Stimulated activated CD4-positive, alpha-beta T cell treated with anti-CD3 and anti-CD28 coated beads, TNF-alpha, amount 100 ng/mL, for 24 hours (primary cell): ENCODE measurements around the gene STAT2.
"Not testable (repeated sequence)": the region's sequence is repeated elsewhere in the genome, so short reads cannot be mapped to it uniquely, and the experiment has no call there.

ENCODE experiments used
- DNase-seq, 3 experiments: peaks; one replicate each; pipeline ENCODE4 v3.0.0-alpha.2; 2020; ENCODE audit warnings: low read depth in 3 of 3

Gene STAT2

GRCh38 chr12:56362130-56363059 is 2.5 kb upstream of the STAT2 start, which contains the start of gene APOF:
APOF (minus strand) TSS chr12:56362857; CDS start chr12:56362745, 112 bp downstream.
- no peak for DNase-seq

- DNase-seq = no peak
Measured at GRCh38 chr12:56361487-56362129, 1.7 kb upstream of the STAT2 start.

GRCh38 chr12:56358836-56359532 is 923 bp downstream of the STAT2 start:
- DNase-seq = no peak

- DNase-seq = no peak
Measured at GRCh38 chr12:56351325-56351724, 8.6 kb downstream of the STAT2 start.

- DNase-seq = no peak
Measured at GRCh38 chr12:56350662-56351061, 9.2 kb downstream of the STAT2 start.

GRCh38 chr12:56348776-56349175 is 11.1 kb downstream of the STAT2 start:
- no peak for DNase-seq

GRCh38 chr12:56347255-56347654 is 12.7 kb downstream of the STAT2 start:
- not testable (repeated sequence) for DNase-seq

- peak in 1 of 3 experiments; percentile 7 for DNase-seq
Measured at GRCh38 chr12:56346675-56347074, 13.2 kb downstream of the STAT2 start.

- DNase-seq = not testable (repeated sequence)
Measured at GRCh38 chr12:56342290-56342689, 17.6 kb downstream of the STAT2 start.

- no peak for DNase-seq
Measured at GRCh38 chr12:56341616-56342015, 18.3 kb downstream of the STAT2 start.

- DNase-seq = no peak
Measured at GRCh38 chr12:56339158-56339422, 20.8 kb downstream of the STAT2 start.

GRCh38 chr12:56338308-56339157 is 21.4 kb downstream of the STAT2 start, which contains the start of gene IL23A:
IL23A (plus strand) TSS chr12:56338884; CDS start chr12:56339045, 161 bp downstream.
- DNase-seq = peak; percentile 74 to 85 (median 79)

GRCh38 chr12:56337753-56338251 is 22.1 kb downstream of the STAT2 start:
- no peak for DNase-seq

GRCh38 chr12:56336361-56337167 is 23.3 kb downstream of the STAT2 start:
- no peak for DNase-seq

- not testable (repeated sequence) for DNase-seq
Measured at GRCh38 chr12:56335527-56335926, 24.4 kb downstream of the STAT2 start.

GRCh38 chr12:56334490-56334793 is 25.5 kb downstream of the STAT2 start:
- no peak for DNase-seq

- peak; percentile 85 to 94 (median 88) for DNase-seq
Measured at GRCh38 chr12:56333679-56334489, 26.0 kb downstream of the STAT2 start, which contains the start of gene PAN2. PAN2 (minus strand) TSS chr12:56334000; CDS start chr12:56333094, 906 bp downstream.

GRCh38 chr12:56333197-56333678 is 26.7 kb downstream of the STAT2 start:
- no peak for DNase-seq

- no peak for DNase-seq
Measured at GRCh38 chr12:56332512-56333196, 27.3 kb downstream of the STAT2 start.
